Transverse colon (tissue), 4 donors: Measurements from ENCODE around the gene DOP1B. TPM values are rescaled to one million over a fixed set of nuclear protein-coding genes. Genes with fewer than 3 reads are reported as not detected.
"Not testable (repeated sequence)": the region's sequence is repeated elsewhere in the genome, so short reads cannot be mapped to it uniquely, and the experiment has no call there.

Source experiments
- DNase-seq: peaks from one replicate; pipeline ENCODE4 v3.0.0-alpha.2; 2019
- H3K27ac ChIP-seq, 4 donors: fragments of 200-600 bp; sonication (generic); 2 replicates each; pipeline ENCODE4 v1.5.1; 2016 to 2018; ENCODE audit warnings: inconsistent platforms in 4 of 4
- H3K27me3 ChIP-seq: fragments of 200-600 bp; sonication (generic); 2 replicates; pipeline ENCODE4 v1.5.1; 2017; ENCODE audit warnings: inconsistent platforms
- H3K36me3 ChIP-seq, 4 donors: fragments of 200-600 bp; sonication (generic); 2 replicates each; pipeline ENCODE4 v1.5.1; 2017 to 2019; ENCODE audit warnings: inconsistent platforms in 4 of 4
- H3K4me1 ChIP-seq, 4 donors: fragments of 200-600 bp; sonication (generic); 2 replicates each; pipeline ENCODE4 v1.5.1; 2017 to 2020; ENCODE audit warnings: inconsistent platforms in 4 of 4
- H3K4me3 ChIP-seq, 4 donors: fragments of 200-600 bp; sonication (generic); 1 replicate in 1 of 4; 2 replicates in 3 of 4; pipeline versions ENCODE4 v1.5.1 to v1.6.1; 2017 to 2019; ENCODE audit warnings: inconsistent platforms in 4 of 4
- H3K9me3 ChIP-seq, 2 donors: fragments of 200-600 bp; sonication (generic); 2 replicates each; pipeline ENCODE4 v1.5.1; 2017 to 2019; ENCODE audit warnings: inconsistent platforms in 2 of 2
- CTCF ChIP-seq, 5 experiments: fragments of 200-600 bp in 3 of 5; fragments of 450-650 bp in 2 of 5; sonication (generic) in 3 of 5; IDR thresholded peaks; 1 replicate in 2 of 5; 2 replicates in 3 of 5; pipeline ENCODE4 v1.5.1; 2016 to 2017; ENCODE audit warnings: antibody characterized with exemption in 5 of 5, inconsistent platforms in 3 of 5, mild to moderate bottlenecking in 2 of 5, moderate library complexity in 1 of 5
- EP300 ChIP-seq: sonication (generic); formaldehyde crosslinking; IDR thresholded peaks from one replicate; pipeline ENCODE4 v1.6.1; 2017; ENCODE audit warnings: antibody characterized with exemption, low read depth
- POLR2A ChIP-seq: fragments of 450-650 bp; IDR thresholded peaks from one replicate; pipeline ENCODE4 v1.6.1; 2016; ENCODE audit warnings: antibody characterized with exemption, mild to moderate bottlenecking, moderate library complexity
- POLR2AphosphoS5 ChIP-seq, 3 donors: sonication (generic); formaldehyde crosslinking; IDR thresholded peaks; one replicate each; pipeline ENCODE4 v1.6.1; 2016; ENCODE audit warnings: antibody characterized with exemption in 3 of 3
- WGBS, 2 donors: methylation state at CpG; one replicate each; pipeline ENCODE4 v1.1.5; 2018; ENCODE audit warnings: low coverage in 1 of 2; 5-methylcytosine and 5-hydroxymethylcytosine counted together
- in situ Hi-C, 4 donors: fragments of 200-750 bp; cut with MboI; loops; one replicate each; pipeline versions ENCODE4 v1.15.0 to v1.15.1; 2017; ENCODE audit warnings: low sequenced_read_pairs in 3 of 4, low pct_ligation_motif_present in 1 of 4, low pct_unique_long_range_greater_than_20kb in 1 of 4
- intact Hi-C: fragments of 100-400 bp; cut with DNase I; formaldehyde crosslinking; loops from one replicate; pipeline ENCODE4 v1.15.1; 2023; ENCODE audit warnings: low total_unique reads
- total RNA-seq, 4 donors: library from RNA; depleted of rRNA; stranded (reverse); fragments of >200 nt; gene quantifications; one replicate each; pipeline ENCODE4 v1.1.0, GENCODE V29; 2016

Gene DOP1B
- total RNA-seq, 4 donors from 2014 or later = 49.4 to 74.4 (median 61.0) TPM

GRCh38 chr21:36193200-36193599, 36.6 kb downstream of the DOP1B start:
- Histone ChIP-seq H3K27ac (no peak overlapping the region), H3K9me3 (no peaks in the 10 kb centered on the region), H3K36me3 (no peaks in the 10 kb centered on the region), H3K27me3 (no peaks in the 10 kb centered on the region), H3K4me1 (peaks cover 0 to 27% (median 21%) of the 10 kb centered on the region in 4 donors), H3K4me3 (no peak overlapping the region)
- no peak for TF ChIP-seq POLR2A
- no peak for TF ChIP-seq EP300
- TF ChIP-seq POLR2AphosphoS5 (IDR thresholded peaks at IDR 0.05) = no peak
- no peak for TF ChIP-seq CTCF (IDR thresholded peaks at IDR 0.05)
- in situ Hi-C loops = no loop called here
- intact Hi-C loops = no loop called here
- WGBS, 2 donors = 78 to 82% methylated on average over 4 to 7 of the region's 7 CpGs
- no peak for DNase-seq

GRCh38 chr21:36194024-36194423, 37.4 kb downstream of the DOP1B start:
- H3K27ac ChIP-seq = no peak overlapping the region
- no peak for TF ChIP-seq POLR2AphosphoS5 (IDR thresholded peaks at IDR 0.05)
- no peak for TF ChIP-seq POLR2A
- no peak for TF ChIP-seq EP300
- no peak for TF ChIP-seq CTCF (IDR thresholded peaks at IDR 0.05)
- 51 to 88% methylated on average over 1 to 3 of the region's 3 CpGs for WGBS, 2 donors
- H3K36me3 ChIP-seq = no peaks in the 10 kb centered on the region
- intact Hi-C loops (no loop called here), in situ Hi-C loops (no loop called here)
- peaks cover 0 to 27% (median 16%) of the 10 kb centered on the region in 4 donors for H3K4me1 ChIP-seq
- no peaks in the 10 kb centered on the region for H3K9me3 ChIP-seq
- no peak for DNase-seq
- no peaks in the 10 kb centered on the region for H3K27me3 ChIP-seq
- no peak overlapping the region for H3K4me3 ChIP-seq

- H3K27me3 ChIP-seq = no peaks in the 10 kb centered on the region
- no peak overlapping the region for H3K27ac ChIP-seq
- WGBS, 2 donors = 83 to 95% methylated on average over 1 of the region's 1 CpG
- intact Hi-C loops (no loop called here), in situ Hi-C loops (no loop called here)
- DNase-seq = no peak
- TF ChIP-seq POLR2AphosphoS5 (IDR thresholded peaks at IDR 0.05) = no peak
- no peak for TF ChIP-seq EP300
- TF ChIP-seq CTCF (IDR thresholded peaks at IDR 0.05) = no peak
- TF ChIP-seq POLR2A = no peak
- H3K9me3 ChIP-seq = no peaks in the 10 kb centered on the region
- H3K36me3 ChIP-seq = no peaks in the 10 kb centered on the region
- no peak overlapping the region for H3K4me3 ChIP-seq
- H3K4me1 ChIP-seq = peaks cover 0 to 22% (median 11%) of the 10 kb centered on the region in 4 donors
Measured at GRCh38 chr21:36195613-36196012, 39.0 kb downstream of the DOP1B start.

- TF ChIP-seq CTCF (IDR thresholded peaks at IDR 0.05) (no peak), POLR2AphosphoS5 (IDR thresholded peaks at IDR 0.05) (no peak), EP300 (no peak), POLR2A (no peak)
- no peak for DNase-seq
- Histone ChIP-seq H3K4me3 (no peak overlapping the region), H3K9me3 (no peaks in the 10 kb centered on the region), H3K27ac (peak overlapping the region; percentile 26 to 56 (median 38)), H3K4me1 (peaks cover 0 to 24% (median 8%) of the 10 kb centered on the region in 4 donors), H3K27me3 (no peaks in the 10 kb centered on the region), H3K36me3 (no peaks in the 10 kb centered on the region)
- intact Hi-C loops (no loop called here), in situ Hi-C loops (no loop called here)
- WGBS, 2 donors = 48 to 63% methylated on average over 6 to 9 of the region's 9 CpGs
Measured at GRCh38 chr21:36199021-36199420, 42.4 kb downstream of the DOP1B start.

GRCh38 chr21:36199575-36199974, 43.0 kb downstream of the DOP1B start:
- DNase-seq, H3K27ac ChIP-seq, H3K4me3 ChIP-seq, H3K27me3 ChIP-seq, H3K36me3 ChIP-seq, in situ Hi-C loops, H3K9me3 ChIP-seq, intact Hi-C loops: not testable (repeated sequence)
- WGBS, 2 donors = 79 to 93% methylated on average over 3 to 5 of the region's 5 CpGs
- peaks cover 0 to 24% (median 8%) of the 10 kb centered on the region in 4 donors for H3K4me1 ChIP-seq
